Activated T-helper 17 cell treated with anti-CD3 and anti-CD28 coated beads, Interleukin-2, amount 50 U/mL, for 72 hours (primary cell): Measurements from ENCODE around the gene FGF22. TPM values are rescaled to one million over a fixed set of nuclear protein-coding genes. Genes with fewer than 3 reads are reported as not detected.
"Not testable (repeated sequence)": the region's sequence is repeated elsewhere in the genome, so short reads cannot be mapped to it uniquely, and the experiment has no call there.

ENCODE experiments used
- ATAC-seq: fragments of 150-1000 bp; cut with Tn5 transposase; replicated peaks from 2 replicates; pipeline ENCODE4 v1.10.0; 2021; ENCODE audit warnings: mild to moderate bottlenecking, moderate library complexity
- H3K27ac Mint-ChIP-seq: one replicate; pipeline ENCODE4 v1.8.0; 2022; ENCODE audit warnings: mixed read lengths
- H3K27me3 Mint-ChIP-seq: one replicate; pipeline ENCODE4 v1.8.0; 2022; ENCODE audit warnings: mixed read lengths
- H3K36me3 Mint-ChIP-seq: one replicate; pipeline ENCODE4 v1.8.0; 2022; ENCODE audit warnings: low read depth, mild to moderate bottlenecking, mixed read lengths
- H3K4me1 Mint-ChIP-seq: one replicate; pipeline ENCODE4 v1.8.0; 2022; ENCODE audit warnings: mixed read lengths
- H3K4me3 Mint-ChIP-seq: one replicate; pipeline ENCODE4 v1.8.0; 2022; ENCODE audit warnings: mild to moderate bottlenecking, mixed read lengths
- H3K9me3 Mint-ChIP-seq: one replicate; pipeline ENCODE4 v1.8.0; 2022; ENCODE audit warnings: mixed read lengths
- total RNA-seq, 2 donors: library from RNA; stranded (reverse); gene quantifications; one replicate each; pipeline ENCODE4 v1.2.3, GENCODE V29; 2022

The FGF22 gene
- total RNA-seq, 2 donors from 2014 or later, result 1.7 TPM; not detected in 1

- Mint-ChIP-seq H3K27me3 (no peaks in the 10 kb centered on the region), H3K27ac (no peak overlapping the region)
Observed at GRCh38 chr19:623175-623916, 16.3 kb upstream of the FGF22 start.

GRCh38 chr19:623974-624373 lies 15.7 kb upstream of the FGF22 start:
- Mint-ChIP-seq H3K4me3 (no peak overlapping the region), H3K27me3 (no peaks in the 10 kb centered on the region), H3K4me1 (no peaks in the 10 kb centered on the region), H3K9me3 (no peaks in the 10 kb centered on the region), H3K36me3 (peaks cover 33% of the 10 kb centered on the region), H3K27ac (no peak overlapping the region)
- no peak for ATAC-seq

More at GRCh38 chr19:623175-623916, 16.3 kb upstream of the FGF22 start:
- no peak for ATAC-seq
- Mint-ChIP-seq H3K4me3 (no peak overlapping the region), H3K36me3 (peaks cover 33% of the 10 kb centered on the region), H3K9me3 (no peaks in the 10 kb centered on the region), H3K4me1 (no peaks in the 10 kb centered on the region)

- Mint-ChIP-seq H3K36me3 (peaks cover 35% of the 10 kb centered on the region), H3K9me3 (no peaks in the 10 kb centered on the region), H3K4me1 (no peaks in the 10 kb centered on the region), H3K27ac (no peak overlapping the region), H3K27me3 (no peaks in the 10 kb centered on the region), H3K4me3 (no peak overlapping the region)
- ATAC-seq, result no peak
Observed at GRCh38 chr19:624433-625109, 15.1 kb upstream of the FGF22 start.

GRCh38 chr19:625257-625656 lies 14.4 kb upstream of the FGF22 start:
- Mint-ChIP-seq H3K27me3 (no peaks in the 10 kb centered on the region), H3K27ac (no peak overlapping the region), H3K4me3 (no peak overlapping the region), H3K9me3 (no peaks in the 10 kb centered on the region), H3K36me3 (peaks cover 36% of the 10 kb centered on the region), H3K4me1 (no peaks in the 10 kb centered on the region)
- ATAC-seq, result no peak

GRCh38 chr19:626566-626965 lies 13.1 kb upstream of the FGF22 start:
- H3K4me1 Mint-ChIP-seq, ATAC-seq, H3K9me3 Mint-ChIP-seq, H3K27ac Mint-ChIP-seq, H3K4me3 Mint-ChIP-seq, H3K27me3 Mint-ChIP-seq: not testable (repeated sequence)
- peaks cover 43% of the 10 kb centered on the region for H3K36me3 Mint-ChIP-seq

DNA sequence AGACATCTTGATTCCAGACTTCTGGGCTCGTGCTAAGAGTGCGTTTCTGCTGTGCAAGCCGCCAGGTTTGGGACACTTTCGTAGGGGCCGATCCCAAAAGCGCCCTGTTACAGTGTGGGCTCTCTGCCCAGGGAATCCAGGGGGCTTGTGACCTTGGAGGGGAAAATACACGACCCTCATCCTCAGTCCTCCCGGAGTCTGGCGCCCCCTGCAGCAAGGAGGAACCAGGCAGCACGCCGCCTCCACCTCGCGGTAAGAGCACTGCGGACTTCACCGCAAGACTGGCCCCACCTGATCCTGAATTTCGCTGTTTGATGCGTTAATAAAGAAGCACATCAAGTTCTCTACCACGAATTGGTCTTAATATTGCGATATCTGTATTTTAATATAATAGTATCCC lies 11.5 kb upstream of the FGF22 start:
- Mint-ChIP-seq H3K27ac (no peak overlapping the region), H3K4me1 (no peaks in the 10 kb centered on the region), H3K36me3 (peaks cover 58% of the 10 kb centered on the region), H3K4me3 (no peak overlapping the region), H3K9me3 (no peaks in the 10 kb centered on the region), H3K27me3 (no peaks in the 10 kb centered on the region)
- no peak for ATAC-seq

DNA sequence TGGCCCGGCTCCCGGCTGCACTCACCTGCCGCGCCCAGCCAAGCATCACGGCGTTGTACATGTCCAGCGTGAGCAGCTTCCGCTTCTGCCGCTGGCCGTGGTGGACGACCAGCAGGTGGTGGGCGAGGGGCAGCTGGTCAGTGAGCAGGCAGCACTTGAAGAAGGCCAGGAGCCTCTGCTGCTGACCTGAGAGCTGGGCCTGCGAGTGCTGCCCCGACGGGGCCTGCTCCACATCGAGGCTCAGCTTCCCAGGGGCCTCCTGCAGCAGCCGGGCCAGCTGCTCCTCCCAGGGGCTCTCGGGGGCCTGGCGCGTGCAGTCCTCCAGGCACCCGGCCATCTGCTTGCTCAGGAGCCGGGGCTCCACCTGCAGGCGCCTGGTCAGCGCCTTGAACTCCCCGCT lies 10.2 kb upstream of the FGF22 start:
- peaks cover 52% of the 10 kb centered on the region for H3K36me3 Mint-ChIP-seq
- not testable (repeated sequence) for H3K27me3 Mint-ChIP-seq, H3K4me3 Mint-ChIP-seq, ATAC-seq, H3K9me3 Mint-ChIP-seq, H3K4me1 Mint-ChIP-seq, H3K27ac Mint-ChIP-seq

GRCh38 chr19:629961-630714 lies 9.5 kb upstream of the FGF22 start:
- no peak for ATAC-seq
- H3K27me3 Mint-ChIP-seq, result no peaks in the 10 kb centered on the region
- H3K4me3 Mint-ChIP-seq, result no peak overlapping the region
- H3K9me3 Mint-ChIP-seq, result no peaks in the 10 kb centered on the region
- peaks cover 5% of the 10 kb centered on the region for H3K4me1 Mint-ChIP-seq
- peaks cover 52% of the 10 kb centered on the region for H3K36me3 Mint-ChIP-seq
- H3K27ac Mint-ChIP-seq, result no peak overlapping the region

DNA sequence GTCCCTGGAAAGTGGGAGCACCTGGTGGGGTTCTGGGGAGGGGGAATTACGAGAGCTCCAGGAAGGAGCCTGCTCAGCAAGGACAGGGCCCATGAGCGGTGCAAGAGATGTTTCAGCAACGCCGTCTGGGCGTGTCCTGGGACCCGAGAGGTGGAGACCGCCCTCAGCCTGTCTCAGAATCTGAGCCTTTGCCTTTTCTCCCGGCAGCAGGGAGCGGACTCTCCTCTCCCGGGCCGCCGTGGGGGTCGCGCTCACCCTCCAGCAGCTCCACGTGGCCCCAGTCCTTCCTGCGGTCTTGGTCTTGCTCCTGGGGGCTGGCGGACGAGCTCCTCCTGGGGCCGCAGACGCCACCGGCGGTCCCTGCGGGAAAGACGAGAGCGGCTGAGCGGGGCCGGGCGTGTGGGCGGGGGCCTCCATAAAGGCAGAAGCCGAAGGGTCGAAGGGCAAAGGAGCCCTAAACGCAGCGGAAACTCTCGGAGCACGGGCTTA lies 7.1 kb upstream of the FGF22 start:
- no peaks in the 10 kb centered on the region for H3K9me3 Mint-ChIP-seq
- peak overlapping the region; percentile 93 for H3K27ac Mint-ChIP-seq

DNA sequence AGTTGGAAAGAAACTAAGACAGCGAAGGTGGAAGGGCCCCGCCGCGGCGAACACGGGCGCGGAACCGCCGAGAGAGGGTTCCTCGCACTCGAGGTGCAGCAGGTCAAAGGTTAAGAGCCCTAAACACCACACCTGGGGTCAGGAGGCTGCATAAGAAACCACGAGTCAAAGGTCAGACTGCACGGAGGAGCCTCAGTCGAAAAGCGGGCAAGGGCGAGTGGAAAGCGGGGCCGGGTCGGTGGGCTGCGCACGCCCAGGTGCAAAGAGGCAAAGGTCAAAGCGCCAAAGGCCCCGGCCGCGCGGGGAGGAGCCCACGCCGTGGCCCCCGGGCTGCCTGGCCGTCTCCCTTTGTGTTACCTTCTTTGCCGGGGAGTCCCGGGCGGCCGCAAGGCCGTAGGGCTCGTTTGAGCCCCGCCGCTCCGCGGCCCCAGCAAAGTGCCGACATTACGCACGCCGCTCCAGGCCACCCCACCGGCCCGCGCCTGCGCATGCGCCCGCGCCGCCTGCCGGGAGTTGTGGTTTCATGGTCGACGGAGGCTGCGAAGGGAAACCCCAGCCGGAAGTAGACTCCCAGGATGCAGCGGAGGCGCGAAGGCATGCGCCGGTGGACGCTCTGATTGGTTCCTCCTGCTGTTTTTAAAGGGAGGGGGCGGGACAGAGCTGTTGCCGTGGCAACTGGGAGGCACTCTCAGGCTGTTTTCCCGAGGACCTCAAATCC lies 6.5 kb upstream of the FGF22 start, which contains the start of gene POLRMT:
Gene POLRMT (minus strand): TSS at position 470 of the 718 bp plus-strand sequence. CDS start 25 bp downstream, at position 445.
- peak; percentile 99 for ATAC-seq
- peaks cover 41% of the 10 kb centered on the region for H3K36me3 Mint-ChIP-seq
- no peaks in the 10 kb centered on the region for H3K27me3 Mint-ChIP-seq
- peak within 1 kb of the TSS; percentile 93 for H3K4me3 Mint-ChIP-seq
- H3K4me1 Mint-ChIP-seq, result peaks cover 5% of the 10 kb centered on the region
- peak within 1 kb of the TSS; percentile 93 for H3K27ac Mint-ChIP-seq
- no peaks in the 10 kb centered on the region for H3K9me3 Mint-ChIP-seq

More for the DNA sequence above, 7.1 kb upstream of the FGF22 start:
- no peaks in the 10 kb centered on the region for H3K27me3 Mint-ChIP-seq
- ATAC-seq, result peak; percentile 42
- peaks cover 5% of the 10 kb centered on the region for H3K4me1 Mint-ChIP-seq
- peak overlapping the region; percentile 93 for H3K4me3 Mint-ChIP-seq
- H3K36me3 Mint-ChIP-seq, result peaks cover 44% of the 10 kb centered on the region

DNA sequence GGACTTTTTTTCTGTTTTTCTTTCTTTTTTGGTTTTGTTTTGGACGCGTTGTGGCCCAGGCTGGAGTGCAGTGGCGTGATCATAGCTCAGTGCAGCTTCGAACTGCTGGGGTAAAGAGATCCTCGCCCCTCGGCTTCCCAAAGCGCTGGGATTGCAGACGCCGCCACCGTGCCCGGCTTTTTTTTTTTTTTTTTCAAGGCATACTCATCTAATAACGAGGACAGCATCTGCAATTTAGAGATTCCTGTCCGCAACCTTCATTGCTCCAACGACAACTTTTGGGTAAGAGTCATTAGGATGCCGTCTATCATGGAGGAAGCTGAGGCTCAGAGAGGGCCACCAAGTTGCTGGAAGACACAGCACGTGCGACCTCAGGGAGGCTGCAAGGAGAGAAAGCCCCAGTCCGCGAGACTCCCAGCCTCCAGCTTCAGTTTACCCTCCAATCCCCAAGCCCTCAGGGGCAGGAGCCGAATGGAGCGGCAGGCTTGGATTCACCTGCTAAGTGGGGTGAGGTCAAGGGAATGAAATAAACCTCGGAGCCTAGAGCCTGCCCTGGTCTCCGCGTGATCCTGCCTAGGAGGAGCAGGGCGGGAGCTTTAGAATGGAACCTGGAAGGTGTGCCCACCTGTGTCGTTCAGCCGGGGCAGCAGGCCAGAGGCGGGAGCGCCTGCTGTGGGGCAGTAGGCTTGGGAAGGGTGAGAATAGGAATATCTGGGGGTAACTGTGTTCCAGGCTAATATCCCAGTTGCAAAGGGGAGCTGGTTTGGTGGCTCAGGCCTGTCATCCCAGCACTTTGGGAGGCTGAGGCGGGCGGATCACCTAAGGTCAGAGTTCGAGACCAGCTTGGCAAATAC lies 5.7 kb upstream of the FGF22 start:
- H3K4me1 Mint-ChIP-seq, result peaks cover 5% of the 10 kb centered on the region
- H3K27ac Mint-ChIP-seq, result peak overlapping the region; percentile 93
- H3K4me3 Mint-ChIP-seq, result peak overlapping the region; percentile 93
- no peaks in the 10 kb centered on the region for H3K27me3 Mint-ChIP-seq
- H3K9me3 Mint-ChIP-seq, result no peaks in the 10 kb centered on the region
- peaks cover 33% of the 10 kb centered on the region for H3K36me3 Mint-ChIP-seq
- peak; percentile 2 for ATAC-seq

DNA sequence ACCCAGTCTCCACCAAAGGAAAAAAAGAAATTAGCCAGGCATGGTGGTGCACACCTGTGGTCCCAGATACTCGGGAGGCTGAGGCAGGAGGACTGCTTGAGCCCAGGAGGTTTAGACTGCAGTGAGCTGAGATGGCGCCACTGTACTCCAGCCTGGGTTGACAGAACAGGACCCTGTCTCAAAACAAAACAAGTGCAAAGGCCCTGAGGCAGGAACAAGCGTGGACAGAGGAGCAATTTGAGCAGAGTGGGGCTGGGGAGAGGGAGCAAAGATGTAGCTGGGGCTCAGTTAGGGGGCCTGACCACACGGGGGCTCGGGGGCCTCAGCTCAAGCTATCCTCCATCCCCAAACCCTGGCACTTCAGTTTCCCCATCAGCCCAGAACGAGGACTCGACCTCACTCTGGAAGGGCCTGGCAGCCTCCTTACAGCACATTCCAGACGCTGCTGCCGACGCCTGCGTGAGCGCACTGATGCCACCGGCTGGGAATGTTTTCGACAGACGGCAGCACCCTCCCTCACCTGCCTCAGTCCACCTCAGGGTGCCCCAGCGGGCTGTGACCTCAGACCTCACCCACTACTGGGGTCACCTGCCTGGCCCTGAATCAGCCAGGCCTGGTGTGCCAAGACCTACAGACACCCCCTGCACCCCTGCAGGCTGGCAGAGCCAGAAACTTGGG lies 4.6 kb upstream of the FGF22 start:
- Mint-ChIP-seq H3K4me1 (peaks cover 11% of the 10 kb centered on the region), H3K4me3 (no peak overlapping the region), H3K36me3 (peaks cover 25% of the 10 kb centered on the region), H3K27ac (no peak overlapping the region), H3K27me3 (no peaks in the 10 kb centered on the region), H3K9me3 (no peaks in the 10 kb centered on the region)
- no peak for ATAC-seq

DNA sequence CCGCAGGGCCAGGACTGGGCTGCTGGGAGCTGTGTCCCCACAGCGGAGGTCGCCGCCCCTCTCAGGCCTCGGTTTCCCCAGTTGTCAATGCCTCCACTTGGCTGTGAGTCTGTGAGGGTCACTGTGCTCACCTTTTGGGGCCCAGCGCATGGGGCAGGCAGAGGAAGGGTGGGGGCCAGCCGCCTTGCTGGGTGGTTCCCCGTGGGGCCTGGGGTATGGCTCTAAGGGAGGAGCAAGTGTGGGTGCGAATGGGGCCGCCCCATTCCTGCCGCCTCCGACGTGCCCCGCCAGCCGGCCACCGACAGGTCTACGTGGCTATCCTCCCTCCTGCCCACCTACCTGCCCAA lies 800 bp upstream of the FGF22 start:
- Mint-ChIP-seq H3K27ac (peak overlapping the region; percentile 81), H3K27me3 (no peaks in the 10 kb centered on the region), H3K4me3 (peak overlapping the region; percentile 81), H3K36me3 (no peaks in the 10 kb centered on the region), H3K4me1 (peaks cover 6% of the 10 kb centered on the region), H3K9me3 (no peaks in the 10 kb centered on the region)
- no peak for ATAC-seq
